COLO668 (cell line): ENCODE results near the gene PMEPA1.

Source experiments
- DNase-seq: peaks from one replicate; lab custom pipeline; 2025; ENCODE audit not compliant: unreplicated experiment; lab: John Stamatoyannopoulos, UW

Gene PMEPA1

DNA sequence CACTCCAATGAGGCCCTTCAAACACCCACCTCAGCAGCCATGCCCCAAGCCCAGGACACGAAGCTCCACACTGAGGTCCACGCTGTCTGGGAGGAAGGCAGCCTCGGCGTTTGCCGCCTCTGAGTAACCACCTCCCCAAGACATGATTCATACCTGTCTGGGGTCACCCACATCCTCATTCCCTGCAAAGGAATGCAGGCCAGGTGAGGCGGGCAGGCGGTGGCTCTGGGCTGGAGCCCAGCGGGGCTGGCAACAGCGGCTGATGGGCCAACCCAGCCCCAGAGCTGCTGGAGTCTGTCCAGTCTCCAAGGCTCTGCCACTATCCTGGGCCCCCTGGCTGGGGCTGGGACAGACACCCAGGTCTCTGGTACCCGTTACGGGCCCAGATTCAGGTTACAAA is 14.8 kb downstream of the PMEPA1 start:
- no peak for DNase-seq

DNA sequence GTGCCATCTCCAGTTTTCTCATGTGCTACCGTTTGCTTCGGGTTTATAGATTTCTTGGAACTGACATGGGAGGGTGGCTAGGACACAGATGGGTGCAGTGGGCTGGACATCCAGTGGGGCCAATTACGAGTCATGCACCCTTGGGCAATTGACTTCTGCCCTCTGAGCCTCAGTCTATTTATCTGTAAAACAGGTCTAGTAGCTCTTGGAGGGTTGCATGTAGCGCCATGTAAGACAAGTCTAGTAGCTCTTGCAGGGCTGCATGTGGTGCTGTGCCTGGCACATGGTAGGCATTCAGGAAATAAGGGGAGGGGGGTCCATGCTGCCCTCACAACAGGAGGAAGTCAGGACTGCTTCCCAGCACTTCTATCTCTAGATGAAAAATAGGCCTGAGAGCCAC is 15.3 kb downstream of the PMEPA1 start:
- no peak for DNase-seq

DNA sequence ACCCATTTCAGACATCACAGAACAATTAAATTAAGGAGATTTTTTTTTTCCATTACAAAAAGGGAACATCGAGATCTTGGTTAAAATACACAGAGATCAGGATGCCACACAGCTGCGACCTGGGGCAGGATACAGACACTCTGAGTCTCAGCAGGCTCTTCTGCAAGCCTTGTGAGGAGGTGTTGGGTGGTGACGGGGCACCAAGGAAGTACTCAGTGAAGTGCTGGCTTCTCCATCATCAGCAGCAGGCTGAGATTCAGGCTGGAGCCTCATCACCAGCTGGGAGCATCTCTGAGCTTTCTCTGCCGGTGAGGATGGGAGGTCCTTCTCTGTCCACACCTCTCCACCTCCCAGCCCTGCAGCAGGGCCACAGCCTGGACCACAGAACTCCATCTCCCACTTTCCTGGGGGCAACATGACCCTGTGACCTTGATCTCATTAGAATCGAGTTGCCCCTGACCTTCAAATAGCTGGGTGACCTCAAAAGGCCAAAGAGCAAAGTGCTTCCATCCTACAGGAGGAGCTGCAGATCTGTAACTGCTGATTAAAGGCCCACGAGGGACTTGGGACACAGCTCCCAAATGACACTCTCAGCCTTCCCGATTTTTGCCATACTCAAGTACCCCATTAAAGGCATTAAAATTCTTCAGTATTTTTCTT is 16.0 kb downstream of the PMEPA1 start:
- no peak for DNase-seq

DNA sequence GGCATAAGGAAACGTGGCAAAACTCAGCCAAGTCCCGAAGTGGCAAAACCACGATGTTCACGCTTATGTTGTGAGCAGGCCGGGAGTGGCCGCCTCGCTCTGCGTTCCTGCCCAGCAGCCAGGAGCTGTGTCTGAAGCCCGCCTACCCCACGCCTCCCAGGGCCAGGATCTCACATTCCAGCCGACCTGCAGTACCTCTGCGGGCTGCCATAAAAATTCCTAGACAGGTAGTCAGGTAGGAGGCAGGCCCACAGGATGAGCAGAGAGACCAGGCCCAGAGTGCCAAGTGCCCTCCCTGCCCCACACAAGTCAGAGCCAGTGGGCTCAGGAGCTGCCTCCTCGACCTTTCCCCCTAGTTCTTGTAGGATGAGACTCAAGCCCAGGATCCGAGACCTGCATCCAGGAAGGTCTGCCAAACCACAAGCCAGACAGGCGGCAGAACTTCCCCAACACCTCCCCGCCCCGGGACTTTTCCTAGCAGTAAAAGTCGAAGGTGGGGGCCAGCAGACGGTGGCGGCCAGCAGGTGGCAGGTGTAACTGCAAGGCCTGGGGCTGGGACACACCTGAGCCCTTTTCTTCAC is 16.7 kb downstream of the PMEPA1 start:
- DNase-seq, result no peak

DNA sequence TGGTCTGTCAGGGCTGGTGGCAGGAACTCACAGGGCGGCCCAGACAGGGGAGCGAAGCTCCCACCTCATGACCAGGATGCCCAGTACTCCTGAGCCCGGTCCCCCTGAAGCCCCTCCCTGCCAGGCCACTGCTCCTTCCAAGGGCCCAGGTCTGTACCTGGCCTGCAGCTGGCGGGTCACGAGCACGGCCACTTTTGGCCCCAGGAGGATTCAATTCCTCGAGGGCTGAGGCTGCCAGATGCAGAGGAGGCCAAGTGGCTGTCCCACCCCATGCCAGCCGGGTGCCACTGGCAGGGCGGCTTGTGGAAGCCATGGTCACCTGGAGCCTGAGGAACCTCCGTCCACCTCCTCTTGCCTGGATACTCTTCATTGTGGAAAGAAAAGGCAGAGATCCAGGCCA is 17.4 kb downstream of the PMEPA1 start:
- DNase-seq, result no peak

DNA sequence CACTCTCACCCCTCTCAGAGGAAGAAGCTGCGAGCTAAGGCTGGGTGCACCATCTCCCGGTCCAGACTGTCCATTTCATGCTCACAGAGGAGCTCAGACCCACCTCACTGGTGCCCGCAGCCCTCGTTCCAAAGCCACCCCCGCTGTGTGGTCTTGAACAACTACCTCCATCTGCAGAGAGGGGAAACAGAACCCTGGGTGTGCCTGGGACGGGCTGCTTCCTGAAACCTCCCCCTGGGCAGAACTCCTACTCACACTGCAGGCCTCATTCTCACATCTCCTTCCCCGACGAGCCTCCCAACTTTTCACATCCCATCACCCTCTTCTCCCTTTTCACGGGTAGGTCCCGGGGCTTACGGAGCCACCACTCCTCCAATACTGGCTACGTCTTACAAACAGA is 18.1 kb downstream of the PMEPA1 start:
- DNase-seq, result no peak

DNA sequence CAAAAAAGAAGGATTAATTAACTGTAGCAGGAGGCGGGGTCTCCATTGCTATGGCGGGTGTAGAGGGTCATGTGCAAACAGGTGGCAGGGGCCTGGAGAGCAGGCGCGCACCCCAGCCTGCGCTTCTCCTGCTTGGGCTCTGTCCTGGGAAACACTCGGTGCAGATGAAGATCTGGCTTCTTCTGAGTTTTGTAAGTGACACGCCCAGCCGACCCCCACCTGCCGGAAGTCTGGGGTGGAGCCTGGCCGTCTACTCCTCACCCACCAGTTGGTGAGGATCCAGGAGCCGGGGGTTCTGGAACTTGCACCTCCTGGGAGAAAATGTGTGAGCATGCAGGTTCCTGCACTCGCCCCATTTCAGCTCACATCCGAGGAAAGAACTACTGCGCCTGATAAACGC is 19.3 kb downstream of the PMEPA1 start:
- DNase-seq, result no peak

DNA sequence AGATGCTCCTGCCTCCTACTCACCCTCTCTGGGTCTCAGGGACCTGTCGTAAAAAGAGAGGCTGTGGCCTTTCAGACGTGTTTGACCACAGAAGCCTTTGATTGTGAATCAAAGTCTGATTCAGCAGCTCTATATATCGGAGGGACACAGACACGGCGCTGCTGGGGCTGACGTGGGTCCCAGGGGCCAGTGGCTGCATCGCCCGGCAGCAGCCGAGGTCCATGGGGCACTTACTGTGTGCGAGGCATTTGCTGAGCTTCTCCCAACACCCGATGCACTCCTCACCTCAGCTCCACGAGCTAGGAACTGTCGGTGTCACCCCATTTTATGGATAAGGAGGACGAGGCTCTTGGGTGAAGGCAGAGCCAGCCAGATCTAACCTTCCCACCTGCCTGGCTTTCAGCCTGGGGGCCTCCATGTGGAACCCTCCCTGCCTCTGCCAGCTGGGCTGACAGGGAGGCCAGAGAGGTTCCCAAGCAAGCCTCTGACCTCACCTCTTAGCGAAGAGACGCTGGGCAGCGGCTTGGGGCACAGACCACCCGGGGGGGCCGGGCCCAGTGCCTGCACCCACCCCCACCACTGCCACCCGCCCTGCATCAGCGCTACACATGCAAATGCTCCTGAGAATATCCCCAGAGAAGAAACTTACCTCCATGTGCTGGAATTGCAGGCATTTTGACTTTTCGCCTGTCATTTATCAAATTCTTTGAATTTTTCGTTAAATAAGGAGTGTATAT is 19.9 kb downstream of the PMEPA1 start:
- DNase-seq, result no peak

DNA sequence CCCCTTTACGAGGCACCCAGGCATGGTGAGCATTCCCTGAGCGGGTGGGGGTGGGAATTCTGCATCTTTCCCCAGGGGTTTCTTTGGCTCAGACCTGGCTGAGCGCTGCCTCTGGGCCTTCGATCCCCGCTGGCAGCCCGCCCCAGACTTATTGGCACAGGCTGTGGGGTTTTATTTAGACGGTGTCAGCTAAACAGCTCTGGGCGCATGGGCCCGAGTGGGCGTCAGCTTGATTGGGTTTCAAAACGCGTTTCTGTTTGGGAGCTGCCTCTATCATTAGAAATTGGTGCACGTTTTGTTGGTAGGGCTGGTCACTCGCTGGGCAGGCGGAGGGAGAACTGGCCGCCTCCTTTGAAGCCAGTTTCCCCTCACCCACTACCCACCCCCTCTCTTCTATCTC is 21.0 kb downstream of the PMEPA1 start:
- DNase-seq, result no peak

DNA sequence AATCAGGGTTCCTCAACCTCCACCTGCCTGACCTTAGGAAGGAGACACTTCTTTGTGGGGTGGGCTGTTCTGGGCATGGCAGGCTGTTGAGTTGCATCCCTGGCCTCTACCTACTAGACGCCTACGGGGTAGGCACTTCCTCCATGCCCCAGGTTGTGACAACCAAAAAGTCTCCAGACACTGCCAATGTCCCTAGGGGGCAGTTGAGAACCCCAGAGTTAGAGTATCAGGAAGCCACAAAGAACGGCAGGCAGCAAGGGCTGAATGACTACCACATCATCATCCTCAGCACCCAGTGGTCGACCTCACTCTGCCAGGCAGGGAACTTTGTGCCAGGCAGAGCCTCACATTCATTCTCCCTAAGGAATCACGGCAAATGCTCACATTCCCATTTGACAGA is 21.5 kb downstream of the PMEPA1 start:
- no peak for DNase-seq

DNA sequence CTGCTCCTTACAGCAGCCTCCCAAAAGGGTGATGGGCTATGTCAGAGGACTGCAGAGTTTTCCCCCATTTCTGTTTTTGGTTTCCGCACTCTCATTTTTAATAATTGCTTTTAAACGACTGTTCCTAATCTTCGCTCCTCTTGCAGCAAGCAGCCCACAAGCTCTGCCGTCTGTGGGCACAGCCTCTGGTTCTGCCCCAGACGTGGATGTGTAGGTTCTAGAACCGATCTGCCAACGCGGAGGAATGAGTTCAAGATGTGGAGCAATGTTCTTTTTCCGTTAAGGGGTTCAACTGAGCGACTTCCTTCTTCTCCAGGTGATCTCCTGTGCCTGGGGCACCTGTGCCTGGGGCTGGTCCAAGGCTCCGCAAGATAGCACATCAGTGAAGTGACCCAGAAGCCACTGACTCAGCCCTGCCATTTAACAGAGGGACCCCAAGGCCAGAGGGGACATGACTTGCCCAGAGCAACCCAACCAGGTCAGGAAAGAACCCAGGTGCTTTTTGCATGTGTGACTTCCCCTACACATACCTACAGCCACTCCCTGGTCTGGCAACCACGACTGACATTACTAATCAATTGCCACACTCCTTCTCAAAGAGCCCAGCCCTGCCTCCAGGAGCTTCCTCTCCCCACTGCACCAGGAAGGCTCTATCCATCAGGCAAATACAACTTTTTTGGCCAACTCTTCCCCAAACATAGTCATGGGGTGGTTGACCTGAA is 22.7 kb downstream of the PMEPA1 start:
- no peak for DNase-seq

DNA sequence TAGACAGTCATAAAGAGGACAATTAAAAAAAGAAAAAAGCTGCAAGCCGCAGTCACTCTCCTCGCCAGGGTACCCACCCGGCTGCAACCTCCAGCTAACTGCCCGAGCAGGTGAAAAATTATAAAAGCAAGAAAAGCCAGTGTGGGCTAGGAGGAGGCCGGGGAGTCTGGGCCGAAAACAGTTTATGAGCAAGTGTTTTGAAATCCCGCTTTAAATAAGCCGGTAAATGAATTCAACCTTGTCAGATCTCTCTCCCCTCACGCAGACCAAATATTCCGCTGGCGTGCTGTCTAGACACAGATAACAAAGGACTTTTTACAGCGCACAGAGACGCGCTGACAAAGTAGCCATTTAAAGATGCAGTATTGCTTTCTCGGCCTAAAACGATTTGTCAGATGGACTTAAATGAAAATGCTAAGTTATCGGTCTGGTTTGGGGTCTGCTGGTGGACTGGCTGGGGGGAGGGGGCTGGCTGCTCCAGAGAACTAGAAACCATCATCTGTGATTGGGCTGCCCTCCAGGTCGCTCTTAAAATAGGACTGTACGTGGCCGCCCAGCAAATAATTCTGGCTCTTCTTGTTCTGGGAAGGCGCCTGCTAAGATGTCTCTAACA is 24.6 kb downstream of the PMEPA1 start:
- DNase-seq, result no peak

DNA sequence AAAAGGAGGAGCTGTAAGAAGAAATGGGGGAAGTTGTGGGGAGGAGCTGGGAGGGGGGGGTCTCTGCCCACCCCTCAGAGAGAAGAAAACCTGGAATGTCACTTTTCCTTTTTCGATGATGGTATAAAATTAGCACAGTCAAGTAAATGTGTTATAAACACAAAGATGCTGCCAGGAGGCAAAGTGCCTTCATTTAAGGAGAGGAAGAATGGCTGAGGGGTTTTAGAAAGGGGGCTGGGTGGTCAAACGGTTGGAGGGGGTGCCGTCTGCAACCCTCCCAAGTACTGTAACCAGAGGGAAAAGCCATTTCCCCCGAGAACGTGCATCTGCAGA is 25.0 kb downstream of the PMEPA1 start:
- DNase-seq, result no peak

DNA sequence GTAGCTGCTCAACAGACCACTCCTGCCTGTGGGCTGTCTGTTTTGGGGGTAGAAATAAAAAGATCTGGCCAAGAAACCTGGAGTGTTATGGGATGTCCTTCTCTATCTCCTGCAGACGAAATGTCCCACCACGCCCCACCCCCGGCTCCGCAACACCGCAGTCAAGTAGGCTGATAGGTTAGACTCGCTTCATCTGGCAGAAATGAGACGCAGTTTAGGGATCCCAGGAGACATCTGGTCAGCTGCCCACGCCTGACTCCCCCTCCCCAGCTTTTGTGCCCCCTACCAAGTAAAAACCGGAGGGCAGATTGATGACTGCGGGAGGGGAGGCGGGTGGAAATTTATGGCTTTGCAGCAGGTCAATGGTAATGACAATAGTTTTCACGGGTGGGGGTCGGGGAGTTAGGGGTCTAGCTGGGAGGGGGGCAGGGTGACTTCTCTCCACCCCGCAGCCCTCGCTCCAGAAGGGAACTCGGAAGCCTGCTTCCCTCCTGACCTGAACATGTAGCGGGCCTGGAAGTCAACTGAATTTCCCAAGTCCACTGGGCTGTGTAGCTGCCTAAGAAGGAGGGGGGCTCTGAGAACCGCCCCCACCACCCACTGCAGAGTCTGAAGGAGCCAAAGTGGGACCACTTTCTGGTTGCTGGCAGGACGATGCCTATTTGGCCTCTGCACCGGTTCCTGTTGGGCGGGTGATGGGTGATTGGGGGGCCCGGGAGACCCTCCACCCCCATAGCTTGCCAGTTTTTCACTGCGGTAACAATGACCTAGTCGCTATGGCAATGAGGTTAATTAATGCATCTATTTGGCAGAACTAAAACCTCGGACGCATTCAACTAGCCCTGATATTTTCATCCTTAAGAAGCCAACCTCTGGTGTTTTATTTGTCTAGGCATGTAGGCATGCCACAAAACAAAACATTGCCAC is 25.7 kb downstream of the PMEPA1 start:
- DNase-seq, result no peak

DNA sequence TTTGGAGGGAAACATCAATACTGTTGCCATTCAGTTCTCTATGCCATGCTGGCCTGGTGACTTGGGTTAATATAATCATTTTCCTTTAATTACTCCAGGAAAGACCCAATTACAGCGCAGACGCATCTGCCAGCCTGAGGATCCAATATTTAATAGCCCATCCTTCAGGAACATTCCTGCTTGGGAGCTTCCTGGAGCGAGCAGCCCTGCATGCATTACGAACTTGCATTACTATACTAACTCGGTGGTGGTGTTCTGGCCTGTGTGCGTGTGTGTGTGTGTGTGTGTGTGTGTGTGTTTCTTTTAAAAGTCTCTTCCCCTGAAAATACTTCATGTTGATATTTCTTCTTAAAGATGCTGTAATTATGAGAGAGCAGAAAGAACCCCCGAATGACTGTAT is 26.5 kb downstream of the PMEPA1 start:
- no peak for DNase-seq

DNA sequence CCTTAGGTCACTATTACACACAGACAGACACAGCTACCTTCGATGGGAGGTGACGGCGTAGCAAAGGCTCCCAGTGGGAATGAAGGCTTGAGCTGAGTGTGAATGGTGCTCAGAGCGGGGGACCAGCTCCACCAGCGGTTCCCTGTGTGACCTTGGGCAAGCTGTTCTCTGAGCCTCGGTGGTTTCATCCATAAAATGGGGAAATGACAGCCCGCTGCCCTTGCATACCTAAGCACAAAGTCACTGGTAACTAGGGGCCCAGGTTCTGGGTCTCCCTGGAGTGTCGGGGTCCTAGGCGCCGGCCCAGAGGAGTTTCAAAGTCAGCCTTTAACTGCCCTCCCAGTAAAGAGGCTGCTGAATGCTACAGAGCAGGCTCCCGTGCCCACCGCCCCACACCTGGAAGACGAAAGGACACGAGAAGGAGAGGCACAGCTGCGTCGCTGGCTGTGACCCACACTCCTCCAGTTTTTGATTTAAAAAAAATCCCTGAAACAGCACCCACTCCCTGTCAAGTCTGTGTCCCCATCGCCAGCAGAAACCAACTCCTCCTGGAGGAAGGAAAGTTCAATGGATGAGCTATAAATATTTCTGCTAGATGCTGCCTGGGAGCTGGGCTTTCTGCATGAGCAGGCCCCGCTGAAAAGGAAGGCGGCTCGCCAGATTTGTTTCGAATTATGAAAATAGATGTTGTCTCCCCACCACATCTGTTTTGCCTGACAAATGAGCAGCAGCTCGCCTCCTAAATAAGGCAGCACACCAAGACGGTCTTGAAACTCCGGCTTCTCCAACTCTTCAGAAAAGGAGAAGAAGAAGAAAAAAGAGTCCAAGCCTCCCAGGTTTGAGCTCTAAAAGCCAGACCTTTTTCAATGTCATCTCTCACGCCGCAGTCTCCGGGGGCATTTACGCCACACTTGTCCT is 27.4 kb downstream of the PMEPA1 start:
- no peak for DNase-seq

DNA sequence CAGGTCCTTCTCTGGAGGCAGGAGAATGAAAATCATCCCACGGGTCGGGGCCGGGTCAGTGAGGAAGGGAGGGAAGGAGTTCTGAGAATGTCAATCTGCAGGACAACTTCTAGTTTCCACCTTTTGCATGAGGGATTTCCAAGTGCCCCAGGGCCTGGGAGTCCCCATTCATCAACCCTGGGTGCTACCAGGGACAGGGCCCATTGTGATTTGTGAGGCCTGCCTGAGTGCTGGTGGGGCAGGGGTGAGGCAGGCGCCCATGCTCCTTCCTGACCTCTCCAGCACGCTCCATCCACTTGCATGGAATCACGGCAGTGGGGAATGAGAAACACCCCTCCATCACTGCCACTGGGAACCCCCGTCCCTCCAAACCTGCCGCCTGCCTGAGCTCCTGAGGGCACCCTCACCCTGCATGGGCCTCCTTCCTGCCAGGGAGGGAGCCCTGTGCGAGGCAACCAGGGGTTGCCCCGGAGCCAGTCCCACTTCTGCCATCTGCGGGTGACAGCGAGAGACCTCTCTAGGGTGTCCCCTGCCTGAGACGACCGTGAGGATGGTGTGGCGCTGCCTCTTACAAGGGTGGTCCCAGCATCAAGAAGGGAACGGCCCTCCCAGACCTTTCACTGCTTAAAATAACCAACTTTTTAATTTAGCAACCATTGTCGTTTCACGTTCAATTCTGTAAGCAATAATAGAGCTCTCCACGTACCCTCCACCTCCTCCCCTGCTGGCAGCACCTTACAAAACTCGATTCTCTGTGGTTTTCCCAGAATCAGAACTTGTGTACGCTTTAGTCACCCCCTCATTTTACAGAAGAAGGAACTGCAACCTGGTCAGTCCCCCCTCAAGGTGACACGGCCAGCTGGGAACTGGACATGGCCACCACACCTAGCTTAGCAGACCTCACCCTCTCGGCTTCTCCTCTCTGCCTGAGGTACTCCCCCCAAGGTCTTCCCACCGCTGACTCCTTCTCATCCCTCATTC is 28.6 kb downstream of the PMEPA1 start:
- DNase-seq, result no peak

DNA sequence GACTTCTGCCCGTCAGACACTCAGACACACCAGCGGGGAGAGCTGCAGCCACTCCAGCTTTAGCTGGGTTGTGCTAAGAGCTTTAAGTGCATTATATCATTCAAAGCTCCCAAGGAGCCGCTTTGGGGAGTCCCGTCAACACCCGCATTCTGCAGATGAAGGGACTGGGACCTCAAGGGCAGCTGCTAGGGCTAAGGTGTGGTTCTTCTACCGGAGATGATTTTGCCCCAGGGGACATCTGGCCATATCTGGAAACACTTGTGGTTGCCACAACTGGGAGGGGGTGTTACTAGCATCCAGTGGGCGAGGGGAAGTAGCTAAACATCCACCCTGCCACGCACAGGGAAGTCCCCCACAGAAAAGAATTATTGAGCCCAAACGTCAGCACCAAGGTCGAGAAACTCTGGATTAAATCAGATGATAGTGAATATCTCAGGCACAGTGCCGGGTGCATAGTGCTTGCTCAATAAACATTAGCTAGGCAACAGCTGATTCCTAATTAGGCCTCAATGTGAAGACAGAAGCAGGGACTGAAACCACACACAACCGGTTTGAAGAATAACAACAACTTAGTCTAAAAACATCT is 29.6 kb downstream of the PMEPA1 start:
- DNase-seq, result no peak
